Iris pigment epithelial cell (primary cell): Measurements from ENCODE around the gene RAB21.

ENCODE experiments used
- DNase-seq: peaks from one replicate; pipeline ENCODE4 v3.0.0-alpha.2; 2011; ENCODE audit warnings: low read depth

Gene RAB21, protein sequence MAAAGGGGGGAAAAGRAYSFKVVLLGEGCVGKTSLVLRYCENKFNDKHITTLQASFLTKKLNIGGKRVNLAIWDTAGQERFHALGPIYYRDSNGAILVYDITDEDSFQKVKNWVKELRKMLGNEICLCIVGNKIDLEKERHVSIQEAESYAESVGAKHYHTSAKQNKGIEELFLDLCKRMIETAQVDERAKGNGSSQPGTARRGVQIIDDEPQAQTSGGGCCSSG

DNA sequence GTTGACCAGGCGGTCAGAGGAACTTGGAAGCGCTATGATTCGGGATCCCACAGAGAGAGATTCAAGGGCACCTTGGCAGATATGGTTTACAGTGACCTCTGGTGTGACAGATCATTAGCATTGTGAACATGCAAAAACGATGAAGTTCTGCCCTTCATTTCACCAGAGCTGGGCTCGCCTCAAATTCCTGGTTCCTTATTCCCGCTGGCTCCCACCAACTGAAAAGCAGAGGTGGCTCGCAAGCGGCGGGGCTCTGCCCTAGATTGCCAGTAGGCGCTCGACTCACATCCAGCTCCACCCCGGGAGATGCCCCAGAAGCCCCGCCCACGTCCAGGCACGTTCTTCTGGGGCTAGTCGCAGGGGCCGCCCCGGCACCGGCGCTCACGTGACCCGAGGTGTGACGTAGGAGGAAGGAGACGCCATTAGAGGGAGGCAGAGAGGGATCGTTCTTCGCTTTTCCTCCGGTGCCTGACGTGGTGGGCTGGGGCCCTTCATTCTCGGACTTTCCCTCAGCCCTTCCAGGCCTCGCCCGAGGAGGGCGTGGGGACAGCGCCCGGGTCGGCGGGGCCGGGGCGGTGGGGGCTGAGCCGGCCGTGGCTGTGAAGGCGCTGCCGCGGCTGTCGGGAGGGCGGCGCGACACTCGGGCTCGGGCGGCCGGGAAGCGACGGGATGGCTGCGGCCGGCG, at the start of gene RAB21:
RAB21 (plus strand) TSS at position 403 of the 685 bp plus-strand sequence; CDS start at position 670, 267 bp downstream.
- peak; percentile 97 for DNase-seq

GRCh38 chr12:71704920-71705319, 49.7 kb upstream of the RAB21 start:
- no peak for DNase-seq

DNA sequence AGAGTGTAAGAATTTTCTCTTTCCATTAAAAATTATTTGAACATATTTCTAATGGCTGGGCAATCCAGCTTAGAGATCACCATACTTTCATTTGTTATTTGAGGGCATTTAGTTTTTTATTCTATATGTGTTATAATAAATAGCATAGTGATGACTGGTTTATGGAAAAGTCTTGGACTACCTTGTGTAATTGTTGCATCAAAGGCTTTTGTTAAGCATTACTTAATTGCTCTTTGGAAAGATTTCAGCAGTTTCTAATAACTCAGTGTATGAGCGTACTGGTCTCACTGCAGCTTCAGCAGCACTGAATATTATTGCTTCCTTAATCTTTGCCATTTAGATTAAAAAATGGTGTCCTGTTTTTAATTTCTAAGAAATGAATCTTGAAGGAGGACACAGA, 46.0 kb upstream of the RAB21 start:
- DNase-seq: peak; percentile 34

DNA sequence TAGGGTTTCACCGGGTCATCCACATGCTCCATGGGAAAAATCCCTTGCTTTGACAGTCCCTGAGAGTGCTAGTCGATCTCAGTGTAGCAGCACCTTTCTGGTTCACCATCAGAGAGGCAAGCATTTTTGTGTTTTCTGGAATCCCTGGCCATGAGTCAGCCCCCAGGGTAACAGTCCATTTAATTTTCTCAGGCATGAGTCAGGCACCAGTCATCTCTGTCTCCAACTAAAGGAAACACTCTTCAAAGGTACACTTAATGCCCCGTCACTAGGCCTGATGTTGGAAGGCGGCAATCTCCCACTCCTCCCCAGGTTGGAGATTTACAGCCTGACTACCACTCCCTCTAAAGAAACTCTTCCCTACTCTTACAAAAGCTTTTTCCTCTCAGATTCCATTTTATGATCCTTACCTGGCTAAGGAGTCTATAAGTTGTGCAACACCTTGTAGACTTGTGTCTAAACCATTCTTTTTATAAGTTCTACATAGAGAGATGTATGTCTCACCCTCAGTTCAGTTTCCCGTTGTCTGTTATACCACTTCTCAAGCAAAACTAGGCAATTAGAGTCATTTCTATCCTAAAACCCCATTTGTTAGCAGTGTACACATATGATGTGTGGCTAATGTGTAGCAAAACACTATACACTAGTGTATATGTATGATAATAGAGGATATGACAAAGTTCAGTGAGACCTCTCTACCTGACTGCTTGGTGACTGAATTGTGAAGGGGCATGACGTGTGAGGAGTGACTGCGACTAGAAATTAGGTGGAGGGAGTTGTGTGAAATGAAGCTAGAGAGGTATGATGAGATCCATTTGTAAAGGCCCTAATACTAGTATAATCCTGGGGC, 44.2 kb upstream of the RAB21 start:
- DNase-seq: peak; percentile 89

DNA sequence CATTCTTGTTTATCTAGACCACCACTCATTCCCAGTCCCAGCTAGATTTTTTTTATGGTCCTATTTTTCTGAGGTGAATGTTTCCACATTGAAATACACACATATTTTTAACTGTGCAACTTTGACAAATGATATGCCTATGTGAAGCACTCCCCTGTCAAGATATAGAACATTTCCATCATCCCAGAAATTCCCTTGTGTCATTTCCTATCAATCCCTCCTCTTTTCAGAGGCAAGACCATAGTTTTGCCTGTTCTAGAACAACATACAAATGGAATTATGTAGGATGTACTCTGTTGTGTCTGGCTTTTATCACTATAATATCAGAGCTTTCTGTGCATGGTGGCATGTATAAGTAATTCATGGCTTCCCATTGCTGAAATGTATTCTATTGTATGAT, 36.1 kb upstream of the RAB21 start:
- no peak for DNase-seq

DNA sequence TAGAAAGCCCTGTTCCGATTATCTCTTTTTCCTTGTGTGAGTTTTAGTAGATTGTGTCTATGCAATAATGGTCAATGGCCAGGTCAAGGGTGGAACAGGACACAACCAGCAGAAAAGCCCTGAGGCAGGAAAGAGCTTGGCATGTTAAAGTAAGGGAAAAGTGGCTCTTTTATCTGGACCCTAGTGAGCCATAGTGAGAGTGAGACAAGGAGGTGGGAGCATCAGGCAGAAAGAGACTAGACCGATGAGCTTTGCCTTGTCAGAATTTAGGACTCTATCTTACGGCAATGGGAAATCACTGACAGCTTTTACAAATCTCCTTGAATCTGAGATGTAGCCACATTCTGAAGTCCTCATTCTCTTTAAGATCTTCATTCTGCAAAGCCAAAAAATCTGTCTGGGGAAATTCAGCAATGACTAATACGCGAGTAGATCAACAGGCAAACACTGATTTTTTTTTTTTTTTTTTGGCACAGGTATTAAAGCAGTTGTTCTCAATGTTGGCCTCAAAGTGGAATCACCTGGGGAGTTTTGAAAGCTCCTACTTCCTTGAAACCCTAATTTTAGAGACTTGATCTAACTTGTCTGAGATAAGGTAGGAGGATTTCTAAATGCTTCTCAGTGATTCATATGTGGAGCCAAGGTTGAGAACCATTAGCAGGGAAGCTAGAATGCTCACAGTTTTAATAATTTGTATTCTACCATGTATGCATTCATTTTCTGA, 34.9 kb upstream of the RAB21 start:
- no peak for DNase-seq

DNA sequence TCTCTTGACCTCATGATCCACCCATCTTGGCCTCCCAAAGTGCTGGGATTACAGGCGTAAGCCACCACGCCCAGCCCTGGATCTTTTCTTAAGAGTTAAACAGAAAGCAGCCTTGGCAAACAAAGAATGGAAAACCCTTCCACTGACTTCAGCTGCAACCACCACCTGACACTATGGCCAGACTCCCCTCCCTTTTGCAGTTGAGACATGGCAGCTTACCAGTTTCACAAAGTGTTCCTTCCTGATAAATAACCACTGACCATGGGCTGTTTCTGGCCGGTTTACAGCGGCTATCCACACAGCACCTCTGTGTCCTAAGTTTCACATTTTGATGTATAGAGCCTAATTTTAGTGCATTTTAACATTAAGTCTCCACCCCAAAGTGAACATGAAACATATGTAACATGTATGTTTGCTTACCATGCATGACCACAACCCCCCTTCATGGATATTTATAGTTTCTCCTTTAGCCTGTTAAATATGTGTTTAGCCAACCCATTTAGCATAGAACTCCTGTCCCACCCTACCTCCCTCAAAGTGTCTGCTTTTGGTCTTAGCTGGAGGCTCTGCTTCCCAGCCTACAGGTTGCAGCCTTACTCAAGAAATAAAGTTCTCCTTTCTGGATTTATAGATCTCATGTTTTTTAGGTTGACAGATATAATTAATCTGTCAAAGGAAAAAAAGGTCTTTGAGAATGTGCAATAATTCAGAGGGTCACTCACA, 32.7 kb upstream of the RAB21 start:
- DNase-seq: no peak

DNA sequence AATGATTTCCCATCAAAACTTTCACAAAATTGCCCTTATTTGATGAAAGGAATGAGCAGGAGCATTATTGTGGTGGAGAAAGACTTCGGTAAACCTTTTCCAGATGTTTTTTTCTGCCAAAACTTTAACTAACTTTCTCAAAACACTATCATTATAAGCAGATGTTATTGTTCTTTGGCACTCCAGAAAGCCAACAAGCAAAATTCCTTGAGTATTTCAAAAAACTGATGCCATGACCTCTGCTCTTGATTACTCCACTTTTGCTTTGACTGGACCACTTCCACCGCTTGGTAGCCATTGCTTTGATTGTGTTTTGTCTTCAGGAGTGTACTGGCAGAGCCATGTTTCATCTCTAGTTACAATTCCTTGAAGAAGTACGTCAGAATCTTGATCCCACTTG, 29.7 kb upstream of the RAB21 start:
- no peak for DNase-seq

DNA sequence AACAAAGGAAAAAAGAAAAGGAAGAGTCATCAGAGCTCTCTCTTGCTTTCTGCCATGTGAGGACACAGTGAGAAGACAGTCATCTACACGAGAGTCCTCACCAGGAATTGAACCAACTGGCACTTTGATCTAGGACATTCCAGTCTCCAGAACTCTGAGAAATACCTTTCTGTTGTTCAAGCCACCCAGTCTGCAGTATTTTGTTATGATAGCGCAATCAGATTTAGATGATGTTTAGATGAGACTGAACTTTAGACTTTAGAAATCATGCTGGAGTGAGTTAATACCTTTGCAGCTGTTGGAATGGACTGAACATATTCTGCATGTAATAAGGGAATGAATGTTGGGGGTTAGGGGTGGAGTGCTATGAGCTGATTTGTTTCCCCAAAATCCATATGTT, 28.1 kb upstream of the RAB21 start:
- no peak for DNase-seq

GRCh38 chr12:71727958-71728357, 26.7 kb upstream of the RAB21 start:
- no peak for DNase-seq

GRCh38 chr12:71730936-71731335, 23.7 kb upstream of the RAB21 start:
- DNase-seq: no peak

DNA sequence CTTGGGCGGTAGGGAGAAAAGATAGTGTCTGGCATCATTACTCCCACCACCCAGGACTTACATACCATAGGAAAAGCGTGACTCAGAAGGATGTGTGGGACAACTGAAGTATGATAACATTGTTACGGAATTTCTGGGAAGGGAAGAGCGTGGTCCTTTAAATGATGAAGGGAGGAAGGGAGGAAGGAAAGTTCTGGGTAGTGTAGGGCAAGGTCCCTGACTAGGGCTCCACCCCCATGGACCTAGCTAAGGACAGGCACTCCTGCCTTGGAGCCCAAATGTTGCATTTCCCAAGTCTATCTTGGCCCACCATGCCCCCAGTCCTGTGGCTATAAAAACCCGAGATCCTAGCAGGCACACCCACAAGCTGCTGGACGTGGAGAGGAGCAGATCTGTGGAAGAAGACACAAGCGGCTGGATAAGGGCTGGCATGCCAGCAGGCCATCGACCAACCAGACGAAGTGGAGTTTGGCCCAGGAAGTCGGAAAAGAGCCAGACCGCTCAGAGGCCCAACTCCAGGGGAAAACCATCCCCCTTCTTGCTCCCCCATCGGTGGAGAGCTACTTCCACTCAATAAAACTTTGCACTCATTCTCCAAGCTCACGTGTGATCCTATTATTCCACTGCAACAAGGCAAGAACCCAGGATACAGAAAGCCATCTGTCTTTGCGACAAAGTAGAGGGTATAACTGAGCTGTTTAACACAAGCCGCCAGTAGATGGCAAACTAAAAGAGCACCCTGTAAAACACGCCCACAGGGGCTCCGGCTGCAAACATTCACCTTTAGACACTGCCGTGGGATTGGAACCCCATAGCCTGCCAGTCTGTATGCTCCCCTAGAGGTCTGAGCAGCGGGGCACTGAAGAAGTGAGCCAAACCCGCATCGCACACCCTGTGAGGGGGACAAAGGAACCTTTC, 23.0 kb upstream of the RAB21 start:
- peak; percentile 21 for DNase-seq

DNA sequence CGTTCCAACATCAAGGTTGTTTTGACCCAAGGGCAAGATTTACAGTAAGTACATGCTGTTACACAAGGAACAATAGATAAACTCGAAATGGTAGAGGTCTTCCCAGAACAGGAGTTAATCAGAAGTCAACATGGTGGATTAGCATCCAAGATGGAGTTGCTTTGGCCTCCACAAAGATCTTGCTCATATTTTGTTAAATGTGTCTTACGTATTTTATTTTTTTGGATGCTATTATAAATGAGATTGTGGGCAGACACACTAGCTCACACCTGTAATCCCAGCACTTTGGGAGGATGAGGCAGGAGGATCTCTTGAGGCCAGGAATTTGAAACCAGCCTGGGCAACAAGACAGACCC, 22.3 kb upstream of the RAB21 start:
- DNase-seq: no peak

GRCh38 chr12:71737197-71737596, 17.5 kb upstream of the RAB21 start:
- no peak for DNase-seq

DNA sequence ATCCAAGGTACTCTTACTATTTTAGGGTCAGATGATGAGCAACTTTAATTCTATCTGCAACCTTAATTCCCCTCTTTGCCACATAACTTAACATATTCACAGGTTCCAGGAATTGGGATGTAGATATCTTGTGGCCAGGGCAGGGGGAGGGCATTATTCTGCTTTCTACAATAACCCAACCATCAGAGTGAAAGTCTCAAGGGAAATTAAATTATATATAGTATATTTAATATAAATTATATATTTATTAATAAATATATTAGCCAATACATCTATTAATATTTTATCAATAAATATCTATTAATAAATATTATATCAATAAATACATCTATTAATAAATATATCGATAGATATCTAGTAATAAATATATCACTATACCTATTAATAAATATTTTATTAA, 11.7 kb upstream of the RAB21 start:
- DNase-seq: no peak

- no peak for DNase-seq
Measured at GRCh38 chr12:71744522-71745300, 10.0 kb upstream of the RAB21 start.

- DNase-seq: peak; percentile 73
Measured at GRCh38 chr12:71746974-71747611, 7.6 kb upstream of the RAB21 start.

GRCh38 chr12:71748081-71748850, 6.4 kb upstream of the RAB21 start:
- DNase-seq: no peak

DNA sequence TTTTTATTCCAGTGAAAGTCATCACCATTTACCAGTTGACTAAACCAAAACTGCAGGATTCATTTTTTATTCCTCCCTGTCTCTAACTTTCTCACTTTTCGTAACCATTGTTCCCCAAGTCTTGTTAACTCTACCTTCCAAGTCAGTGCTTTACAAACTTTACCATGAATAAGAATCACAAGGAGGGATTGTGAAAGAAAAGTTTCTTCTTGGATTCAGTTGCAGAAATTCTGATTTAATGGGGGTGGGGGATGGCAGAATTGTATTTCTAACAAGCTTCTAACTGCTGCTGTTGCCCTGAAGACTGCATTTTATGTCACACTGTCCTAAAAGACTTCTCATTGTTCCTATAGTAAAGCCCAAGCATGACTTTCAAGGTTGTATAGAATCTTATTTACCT, 5.0 kb upstream of the RAB21 start:
- no peak for DNase-seq
